HG03521 (cell line): ENCODE data around the gene ZFYVE28.
"Not testable (repeated sequence)": the region's sequence is repeated elsewhere in the genome, so short reads cannot be mapped to it uniquely, and the experiment has no call there.

Experiments
- ATAC-seq: cut with Tn5 transposase; IDR thresholded peaks from one replicate; pipeline ENCODE4 v1.9.1; 2021; ENCODE audit warnings: mild to moderate bottlenecking, moderate library complexity; ENCODE audit not compliant: unreplicated experiment

ZFYVE28 gene

GRCh38 chr4:2393353-2394270 lies 24.8 kb downstream of the ZFYVE28 start:
- no peak for ATAC-seq

- no peak for ATAC-seq
Observed at GRCh38 chr4:2390784-2391421, 27.5 kb downstream of the ZFYVE28 start.

GRCh38 chr4:2390146-2390545 lies 28.3 kb downstream of the ZFYVE28 start:
- ATAC-seq, result no peak

- ATAC-seq, result no peak
Observed at GRCh38 chr4:2389691-2390090, 28.8 kb downstream of the ZFYVE28 start.

GRCh38 chr4:2388429-2389182 lies 29.8 kb downstream of the ZFYVE28 start:
- ATAC-seq, result no peak

- no peak for ATAC-seq
Observed at GRCh38 chr4:2387829-2388228, 30.6 kb downstream of the ZFYVE28 start.

GRCh38 chr4:2387218-2387617 lies 31.2 kb downstream of the ZFYVE28 start:
- ATAC-seq, result no peak

- ATAC-seq, result no peak
Observed at GRCh38 chr4:2386717-2387116, 31.7 kb downstream of the ZFYVE28 start.

- no peak for ATAC-seq
Observed at GRCh38 chr4:2385516-2385915, 32.9 kb downstream of the ZFYVE28 start.

- no peak for ATAC-seq
Observed at GRCh38 chr4:2384245-2384644, 34.2 kb downstream of the ZFYVE28 start.

GRCh38 chr4:2383760-2384159 lies 34.7 kb downstream of the ZFYVE28 start:
- no peak for ATAC-seq

- not testable (repeated sequence) for ATAC-seq
Observed at GRCh38 chr4:2383220-2383631, 35.2 kb downstream of the ZFYVE28 start.

- not testable (repeated sequence) for ATAC-seq
Observed at GRCh38 chr4:2382769-2383202, 35.7 kb downstream of the ZFYVE28 start.

- ATAC-seq, result not testable (repeated sequence)
Observed at GRCh38 chr4:2380589-2380988, 37.9 kb downstream of the ZFYVE28 start.

- no peak for ATAC-seq
Observed at GRCh38 chr4:2378898-2379297, 39.5 kb downstream of the ZFYVE28 start.

GRCh38 chr4:2378401-2378800 lies 40.0 kb downstream of the ZFYVE28 start:
- ATAC-seq, result no peak

- ATAC-seq, result no peak
Observed at GRCh38 chr4:2377241-2377640, 41.2 kb downstream of the ZFYVE28 start.

- no peak for ATAC-seq
Observed at GRCh38 chr4:2375427-2375826, 43.0 kb downstream of the ZFYVE28 start.

GRCh38 chr4:2373532-2373931 lies 44.9 kb downstream of the ZFYVE28 start:
- ATAC-seq, result no peak

- no peak for ATAC-seq
Observed at GRCh38 chr4:2372488-2373030, 45.9 kb downstream of the ZFYVE28 start.
